GM12891 (cell line): ENCODE measurements around the gene CHORDC1.

Source experiments
- PAX5 ChIP-seq: IDR thresholded peaks from 2 replicates; pipeline ENCODE4 v1.6.1; 2011; ENCODE audit warnings: low read length, moderate library complexity, mild to moderate bottlenecking; ENCODE audit not compliant: insufficient read depth, severe bottlenecking
- POLR2A ChIP-seq: IDR thresholded peaks from 2 replicates; pipeline ENCODE4 v1.6.1; 2011; ENCODE audit warnings: low read depth, low read length, control low read depth
- POLR2AphosphoS5 ChIP-seq: IDR thresholded peaks from 2 replicates; pipeline ENCODE4 v1.6.1; 2011; ENCODE audit warnings: low read depth, low read length, control low read depth
- POU2F2 ChIP-seq: IDR thresholded peaks from 2 replicates; pipeline ENCODE4 v1.6.1; 2011; ENCODE audit warnings: low read depth, mild to moderate bottlenecking, control low read depth, low read length, moderate library complexity
- SPI1 ChIP-seq: IDR thresholded peaks from 2 replicates; pipeline ENCODE4 v1.6.1; 2011; ENCODE audit warnings: low read depth, low read length, control low read depth
- TAF1 ChIP-seq: IDR thresholded peaks from 2 replicates; pipeline ENCODE4 v1.6.1; 2011; ENCODE audit warnings: low read depth, low read length, control low read depth

DNA sequence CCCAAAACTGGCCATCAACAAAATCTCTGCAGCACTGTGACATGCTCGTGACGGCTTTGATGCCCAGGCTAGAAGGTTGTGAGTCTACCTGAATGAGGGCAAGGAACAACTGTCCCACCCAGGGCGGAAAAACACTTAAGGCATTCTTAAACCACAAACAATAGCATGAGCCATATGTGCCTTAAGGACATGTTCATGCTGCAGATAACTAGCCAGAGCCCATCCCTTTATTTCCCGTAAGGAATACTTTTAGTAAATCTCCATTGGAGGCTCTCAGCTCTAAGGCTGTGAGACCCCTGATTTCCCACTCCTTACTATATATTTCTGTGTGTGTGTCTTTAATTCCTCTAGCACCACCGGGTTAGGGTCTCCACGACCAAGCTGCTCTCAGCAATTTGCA is 3.4 kb downstream of the CHORDC1 start:
- TF ChIP-seq POLR2A (no peak), SPI1 (no peak), TAF1 (no peak), PAX5 (no peak), POLR2AphosphoS5 (no peak), POU2F2 (no peak)
